Measurements from ENCODE around the gene TSKU. TPM values are rescaled to one million over a fixed set of nuclear protein-coding genes. Genes with fewer than 3 reads are reported as not detected.
A peak's percentile ranks its signal among the peaks of the same experiment; 100 is the strongest.

TSKU gene
- total RNA-seq, 2 donors from 2014 or later: not detected

GRCh38 chr11:76781807-76782530, 1.2 kb upstream of the TSKU start:
- Mint-ChIP-seq H3K4me3 (peak overlapping the region; percentile 91), H3K27ac (no peak overlapping the region), H3K27me3 (peaks cover 52% of the 10 kb centered on the region), H3K36me3 (ENCODE audit: low read depth) (peaks cover 4% of the 10 kb centered on the region), H3K4me1 (peaks cover 5% of the 10 kb centered on the region)
- peaks cover 3% of the 10 kb centered on the region for H3K9me3 ChIP-seq (ENCODE audit: control insufficient read depth, low read length, poor library complexity, severe bottlenecking)
- ATAC-seq (no peak), DNase-seq (no peak)

- H3K27me3 Mint-ChIP-seq: peaks cover 57% of the 10 kb centered on the region
- H3K4me3 Mint-ChIP-seq: peak overlapping the region; percentile 91
- H3K36me3 Mint-ChIP-seq (ENCODE audit: low read depth): peaks cover 4% of the 10 kb centered on the region
- peaks cover 5% of the 10 kb centered on the region for H3K4me1 Mint-ChIP-seq
- DNase-seq: no peak
- ATAC-seq: peak; percentile 66
- H3K27ac Mint-ChIP-seq: no peak overlapping the region
- H3K9me3 ChIP-seq (ENCODE audit: control insufficient read depth, low read length, poor library complexity, severe bottlenecking): peaks cover 3% of the 10 kb centered on the region
Observed at GRCh38 chr11:76782531-76783293, 444 bp upstream of the TSKU start.

DNA sequence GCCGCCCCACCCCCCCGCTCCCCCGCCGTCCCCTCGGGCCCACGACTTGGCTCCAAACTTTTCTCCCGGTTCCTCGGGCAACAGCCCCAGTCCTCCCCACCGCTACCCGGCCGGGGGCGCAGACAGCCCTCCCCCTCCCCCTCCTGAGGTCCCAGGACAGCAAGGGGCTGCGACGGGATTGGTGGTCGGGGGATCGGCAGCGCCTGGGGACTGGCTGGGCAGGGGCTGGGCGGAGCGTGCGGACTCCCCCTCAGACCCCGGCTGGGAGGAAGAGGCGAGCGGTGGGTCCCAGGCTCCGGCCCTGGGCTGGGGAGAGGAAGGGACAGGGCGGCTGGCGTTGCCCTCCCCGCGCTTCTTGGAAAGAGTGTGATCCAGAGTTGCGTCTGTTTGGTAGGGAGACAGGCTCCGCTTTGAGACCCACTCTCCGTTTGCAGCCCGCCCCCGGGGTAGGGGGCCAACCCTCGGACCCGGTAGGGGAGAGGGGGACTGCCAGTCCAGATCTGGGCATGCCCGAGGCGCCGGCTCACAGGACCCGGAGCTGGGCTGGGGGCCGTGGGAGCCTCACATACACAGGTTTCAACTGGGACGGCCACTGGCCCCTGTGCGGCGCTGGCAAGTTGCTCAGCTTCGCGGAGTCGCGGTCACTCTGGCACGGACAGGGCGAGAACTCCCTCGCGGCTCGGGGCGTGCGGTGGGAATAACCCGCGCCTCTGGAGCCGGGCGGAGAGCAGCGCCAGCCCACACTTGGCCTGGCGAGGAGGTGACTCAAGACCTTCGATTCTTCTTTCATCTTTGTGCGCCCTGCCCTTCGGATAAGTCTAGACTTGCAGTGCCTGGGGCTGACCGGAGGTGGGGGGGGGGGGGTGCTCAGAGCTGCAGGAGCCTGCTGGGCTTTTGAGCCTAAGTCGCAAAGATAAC, 999 bp downstream of the TSKU start:
- no peak for DNase-seq
- Mint-ChIP-seq H3K27me3 (peaks cover 47% of the 10 kb centered on the region), H3K36me3 (ENCODE audit: low read depth) (peaks cover 4% of the 10 kb centered on the region), H3K4me1 (peaks cover 5% of the 10 kb centered on the region), H3K27ac (no peak overlapping the region), H3K4me3 (peak overlapping the region; percentile 43)
- H3K9me3 ChIP-seq (ENCODE audit: control insufficient read depth, low read length, poor library complexity, severe bottlenecking): no peaks in the 10 kb centered on the region
- ATAC-seq: no peak

DNA sequence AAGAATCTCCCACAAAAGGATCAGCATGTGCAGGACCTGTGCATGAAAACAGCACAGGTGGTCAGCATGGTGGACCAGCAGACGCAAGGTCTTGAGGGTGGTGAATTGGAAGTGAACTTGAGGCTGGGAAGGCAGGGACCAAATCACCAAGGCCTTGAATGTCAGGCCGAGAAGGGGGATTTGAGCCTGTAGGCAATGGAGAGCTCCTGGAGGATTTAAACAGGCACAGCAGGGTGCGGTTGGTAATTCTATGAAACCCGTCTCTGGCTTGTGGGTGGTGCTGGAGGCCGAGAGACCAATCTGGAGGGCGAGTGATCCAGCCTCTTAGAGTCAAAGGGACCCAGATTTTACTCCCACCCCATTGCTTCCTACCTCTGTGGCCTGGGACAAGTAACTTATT, 2.4 kb downstream of the TSKU start:
- Mint-ChIP-seq H3K27ac (no peak overlapping the region), H3K27me3 (peaks cover 41% of the 10 kb centered on the region), H3K4me1 (peaks cover 5% of the 10 kb centered on the region), H3K4me3 (no peak overlapping the region), H3K36me3 (ENCODE audit: low read depth) (peaks cover 4% of the 10 kb centered on the region)
- DNase-seq: no peak
- H3K9me3 ChIP-seq (ENCODE audit: control insufficient read depth, low read length, poor library complexity, severe bottlenecking): no peaks in the 10 kb centered on the region
- ATAC-seq: no peak

GRCh38 chr11:76786016-76786415, 2.9 kb downstream of the TSKU start:
- Mint-ChIP-seq H3K4me3 (no peak overlapping the region), H3K27me3 (peaks cover 36% of the 10 kb centered on the region)

DNA sequence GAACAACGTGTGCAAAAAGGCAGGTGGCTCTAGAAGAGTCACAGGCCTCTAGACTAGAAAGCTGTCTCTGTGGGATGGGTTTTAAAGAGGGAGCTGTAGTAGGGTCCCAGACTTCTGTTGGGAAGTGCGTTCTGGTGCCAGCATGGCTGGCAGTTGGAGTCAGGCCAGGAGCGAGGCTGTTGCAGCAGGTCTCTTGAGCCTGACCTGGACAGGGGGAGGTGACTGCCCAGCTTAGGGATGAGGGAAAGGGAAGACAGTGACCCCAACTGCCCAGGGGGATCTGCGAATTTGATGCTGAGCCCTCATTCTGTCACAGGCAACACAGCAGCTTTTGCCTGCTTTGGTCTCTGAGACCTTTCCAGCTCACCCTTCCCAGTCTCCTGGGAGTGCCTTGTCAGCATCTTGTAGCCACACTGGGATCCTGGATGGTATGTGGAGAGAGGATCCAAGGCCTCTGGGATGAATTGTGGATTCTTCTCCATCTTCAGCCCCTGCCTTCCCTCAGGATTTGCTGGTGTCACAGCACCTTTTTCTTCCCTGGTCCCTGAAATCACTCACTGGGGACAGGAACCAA, 3.4 kb downstream of the TSKU start:
- Mint-ChIP-seq H3K36me3 (ENCODE audit: low read depth) (peaks cover 4% of the 10 kb centered on the region), H3K27me3 (peaks cover 35% of the 10 kb centered on the region), H3K27ac (no peak overlapping the region), H3K4me1 (peaks cover 5% of the 10 kb centered on the region), H3K4me3 (no peak overlapping the region)
- ATAC-seq (no peak), DNase-seq (no peak)
- no peaks in the 10 kb centered on the region for H3K9me3 ChIP-seq (ENCODE audit: control insufficient read depth, low read length, poor library complexity, severe bottlenecking)

More at GRCh38 chr11:76786016-76786415, 2.9 kb downstream of the TSKU start:
- peaks cover 5% of the 10 kb centered on the region for H3K4me1 Mint-ChIP-seq
- H3K27ac Mint-ChIP-seq: no peak overlapping the region
- no peak for ATAC-seq
- H3K36me3 Mint-ChIP-seq (ENCODE audit: low read depth): peaks cover 4% of the 10 kb centered on the region
- H3K9me3 ChIP-seq (ENCODE audit: control insufficient read depth, low read length, poor library complexity, severe bottlenecking): no peaks in the 10 kb centered on the region
- DNase-seq: no peak

DNA sequence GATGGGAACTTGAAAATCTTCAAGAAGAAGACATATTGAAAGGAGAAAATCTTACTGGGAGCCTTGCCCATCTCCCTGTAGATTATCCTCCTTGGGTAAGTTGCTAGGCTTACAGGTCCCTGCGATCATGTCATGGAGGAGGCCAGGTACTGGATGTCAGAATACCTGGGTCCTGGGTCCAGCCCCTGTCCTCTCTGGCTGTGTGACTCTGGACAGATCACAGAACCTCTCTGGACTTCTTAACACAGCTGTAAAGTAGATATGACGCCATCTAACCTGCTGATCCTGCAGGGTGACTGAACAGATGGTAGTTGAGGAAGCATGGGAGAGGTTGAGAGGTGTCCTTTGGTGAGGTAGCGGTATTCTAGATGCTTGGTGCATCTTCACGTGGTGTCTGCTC, 4.1 kb downstream of the TSKU start:
- Mint-ChIP-seq H3K4me3 (no peak overlapping the region), H3K4me1 (peaks cover 5% of the 10 kb centered on the region), H3K27ac (no peak overlapping the region), H3K27me3 (peaks cover 34% of the 10 kb centered on the region), H3K36me3 (ENCODE audit: low read depth) (peaks cover 4% of the 10 kb centered on the region)
- DNase-seq (no peak), ATAC-seq (no peak)
- no peaks in the 10 kb centered on the region for H3K9me3 ChIP-seq (ENCODE audit: control insufficient read depth, low read length, poor library complexity, severe bottlenecking)

- Mint-ChIP-seq H3K4me1 (no peaks in the 10 kb centered on the region), H3K36me3 (ENCODE audit: low read depth) (no peaks in the 10 kb centered on the region), H3K4me3 (no peak overlapping the region), H3K27ac (no peak overlapping the region), H3K27me3 (peaks cover 27% of the 10 kb centered on the region)
- H3K9me3 ChIP-seq (ENCODE audit: control insufficient read depth, low read length, poor library complexity, severe bottlenecking): no peaks in the 10 kb centered on the region
- ATAC-seq (no peak), DNase-seq (no peak)
Observed at GRCh38 chr11:76787911-76788596, 4.9 kb downstream of the TSKU start.

DNA sequence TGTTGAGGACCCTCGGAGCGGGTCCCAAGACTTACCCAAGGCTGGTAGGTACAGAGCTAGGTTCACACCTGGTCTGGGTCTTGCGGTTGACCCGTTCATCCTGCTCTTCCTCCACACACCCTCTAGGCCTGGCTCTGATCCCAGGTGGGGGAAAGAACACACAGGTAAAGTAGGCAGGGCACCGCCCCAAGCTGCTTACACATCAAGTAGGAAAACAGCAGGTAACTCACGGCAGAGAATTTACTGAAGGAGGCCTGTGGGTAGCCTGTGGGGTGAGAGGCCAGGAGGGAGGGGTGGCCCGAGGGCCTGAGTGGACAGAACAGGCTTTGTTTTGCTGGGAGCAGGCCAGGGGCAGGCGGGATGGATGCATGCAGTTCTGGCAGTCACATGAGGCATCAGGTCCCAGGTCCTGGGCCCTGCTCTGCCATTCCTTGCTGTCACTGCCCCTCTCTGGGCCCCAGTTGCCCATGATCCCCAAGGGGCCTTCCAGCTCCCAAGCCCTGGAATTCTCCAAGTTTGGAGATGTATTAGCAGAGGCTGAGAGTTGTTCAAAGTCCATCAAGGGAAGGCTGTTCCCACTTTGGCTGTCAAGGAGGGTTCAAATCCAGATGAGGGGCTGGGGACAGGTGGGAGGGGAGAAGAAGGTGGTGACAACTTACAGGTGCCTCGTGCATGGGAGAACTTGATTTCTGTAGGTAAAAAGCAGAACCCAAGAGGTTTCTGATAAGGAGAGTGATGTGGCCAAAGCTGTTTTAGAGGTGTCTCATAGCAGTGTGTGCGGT, 5.7 kb downstream of the TSKU start:
- H3K9me3 ChIP-seq (ENCODE audit: control insufficient read depth, low read length, poor library complexity, severe bottlenecking): no peaks in the 10 kb centered on the region
- no peaks in the 10 kb centered on the region for H3K4me1 Mint-ChIP-seq
- ATAC-seq (no peak), DNase-seq (no peak)
- no peak overlapping the region for H3K27ac Mint-ChIP-seq
- H3K4me3 Mint-ChIP-seq: no peak overlapping the region
- H3K36me3 Mint-ChIP-seq (ENCODE audit: low read depth): no peaks in the 10 kb centered on the region
- H3K27me3 Mint-ChIP-seq: peaks cover 27% of the 10 kb centered on the region

- Mint-ChIP-seq H3K4me3 (no peak overlapping the region), H3K4me1 (no peaks in the 10 kb centered on the region), H3K27ac (no peak overlapping the region), H3K36me3 (ENCODE audit: low read depth) (no peaks in the 10 kb centered on the region), H3K27me3 (peaks cover 27% of the 10 kb centered on the region)
- DNase-seq: no peak
- no peaks in the 10 kb centered on the region for H3K9me3 ChIP-seq (ENCODE audit: control insufficient read depth, low read length, poor library complexity, severe bottlenecking)
- ATAC-seq: no peak
Observed at GRCh38 chr11:76789443-76789719, 6.2 kb downstream of the TSKU start.

- no peak overlapping the region for H3K4me3 Mint-ChIP-seq
- peaks cover 20% of the 10 kb centered on the region for H3K27me3 Mint-ChIP-seq
- DNase-seq: no peak
- no peak for ATAC-seq
- H3K36me3 Mint-ChIP-seq (ENCODE audit: low read depth): no peaks in the 10 kb centered on the region
- H3K9me3 ChIP-seq (ENCODE audit: control insufficient read depth, low read length, poor library complexity, severe bottlenecking): no peaks in the 10 kb centered on the region
- no peak overlapping the region for H3K27ac Mint-ChIP-seq
- no peaks in the 10 kb centered on the region for H3K4me1 Mint-ChIP-seq
Observed at GRCh38 chr11:76790251-76790650, 7.1 kb downstream of the TSKU start.

Measured in T-helper 17 cell (primary cell).